Prostate gland (tissue), 2 donors: ENCODE results near the gene TOP3B.

Source experiments
- POLR2A ChIP-seq: fragments of 450-650 bp; IDR thresholded peaks from one replicate; pipeline ENCODE4 v1.6.1; 2016; ENCODE audit warnings: antibody characterized with exemption, mild to moderate bottlenecking
- POLR2AphosphoS5 ChIP-seq: sonication (generic); formaldehyde crosslinking; IDR thresholded peaks from one replicate; pipeline ENCODE4 v1.6.1; 2017; ENCODE audit warnings: antibody characterized with exemption
- TF ChIP-seq, protein P1 (sequence below), 4 experiments: fragments of 200-600 bp in 2 of 4; fragments of 450-650 bp in 2 of 4; sonication (generic) in 2 of 4; IDR thresholded peaks; 1 replicate in 3 of 4; 2 replicates in 1 of 4; pipeline ENCODE4 v1.5.1; 2016 to 2019; ENCODE audit warnings: antibody characterized with exemption in 4 of 4, mild to moderate bottlenecking in 2 of 4, moderate library complexity in 2 of 4

DNA sequence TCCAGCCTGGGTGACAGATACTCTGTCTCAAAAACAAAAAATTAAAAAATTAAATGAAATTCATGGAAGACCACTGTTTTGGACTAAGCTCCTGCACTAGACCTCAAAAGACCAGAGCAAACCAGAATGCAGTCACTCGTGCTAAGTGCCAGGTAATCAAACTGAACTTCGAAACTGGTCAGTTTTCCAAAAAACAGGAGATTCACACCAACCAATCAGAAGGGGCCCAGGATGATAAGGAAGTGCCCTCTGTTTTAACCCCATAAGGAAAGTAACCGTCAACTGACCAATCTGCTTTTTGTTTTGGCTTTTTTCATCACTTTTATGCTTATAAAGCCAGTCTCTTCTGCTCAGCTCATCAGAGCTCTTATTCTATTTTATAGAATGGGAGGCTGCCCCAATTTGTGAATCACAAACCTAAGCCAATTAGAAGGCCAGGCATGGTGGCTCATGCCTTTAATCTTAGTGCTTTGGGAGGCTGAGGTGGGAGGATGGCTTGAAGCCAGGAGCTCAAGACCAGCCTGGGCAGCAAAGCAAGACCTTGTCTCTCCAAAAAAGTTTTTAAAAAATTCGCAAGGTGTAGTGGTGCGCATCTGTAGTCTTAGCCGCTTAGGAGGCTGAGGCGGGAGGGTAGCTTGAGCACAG is 10.1 kb upstream of the TOP3B start:
- TF ChIP-seq, protein P1, sequence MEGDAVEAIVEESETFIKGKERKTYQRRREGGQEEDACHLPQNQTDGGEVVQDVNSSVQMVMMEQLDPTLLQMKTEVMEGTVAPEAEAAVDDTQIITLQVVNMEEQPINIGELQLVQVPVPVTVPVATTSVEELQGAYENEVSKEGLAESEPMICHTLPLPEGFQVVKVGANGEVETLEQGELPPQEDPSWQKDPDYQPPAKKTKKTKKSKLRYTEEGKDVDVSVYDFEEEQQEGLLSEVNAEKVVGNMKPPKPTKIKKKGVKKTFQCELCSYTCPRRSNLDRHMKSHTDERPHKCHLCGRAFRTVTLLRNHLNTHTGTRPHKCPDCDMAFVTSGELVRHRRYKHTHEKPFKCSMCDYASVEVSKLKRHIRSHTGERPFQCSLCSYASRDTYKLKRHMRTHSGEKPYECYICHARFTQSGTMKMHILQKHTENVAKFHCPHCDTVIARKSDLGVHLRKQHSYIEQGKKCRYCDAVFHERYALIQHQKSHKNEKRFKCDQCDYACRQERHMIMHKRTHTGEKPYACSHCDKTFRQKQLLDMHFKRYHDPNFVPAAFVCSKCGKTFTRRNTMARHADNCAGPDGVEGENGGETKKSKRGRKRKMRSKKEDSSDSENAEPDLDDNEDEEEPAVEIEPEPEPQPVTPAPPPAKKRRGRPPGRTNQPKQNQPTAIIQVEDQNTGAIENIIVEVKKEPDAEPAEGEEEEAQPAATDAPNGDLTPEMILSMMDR (IDR thresholded peaks at IDR 0.05), result no peak
- TF ChIP-seq POLR2A (no peak), POLR2AphosphoS5 (no peak)
